ENCODE data around the gene VMAC.

The VMAC gene

DNA sequence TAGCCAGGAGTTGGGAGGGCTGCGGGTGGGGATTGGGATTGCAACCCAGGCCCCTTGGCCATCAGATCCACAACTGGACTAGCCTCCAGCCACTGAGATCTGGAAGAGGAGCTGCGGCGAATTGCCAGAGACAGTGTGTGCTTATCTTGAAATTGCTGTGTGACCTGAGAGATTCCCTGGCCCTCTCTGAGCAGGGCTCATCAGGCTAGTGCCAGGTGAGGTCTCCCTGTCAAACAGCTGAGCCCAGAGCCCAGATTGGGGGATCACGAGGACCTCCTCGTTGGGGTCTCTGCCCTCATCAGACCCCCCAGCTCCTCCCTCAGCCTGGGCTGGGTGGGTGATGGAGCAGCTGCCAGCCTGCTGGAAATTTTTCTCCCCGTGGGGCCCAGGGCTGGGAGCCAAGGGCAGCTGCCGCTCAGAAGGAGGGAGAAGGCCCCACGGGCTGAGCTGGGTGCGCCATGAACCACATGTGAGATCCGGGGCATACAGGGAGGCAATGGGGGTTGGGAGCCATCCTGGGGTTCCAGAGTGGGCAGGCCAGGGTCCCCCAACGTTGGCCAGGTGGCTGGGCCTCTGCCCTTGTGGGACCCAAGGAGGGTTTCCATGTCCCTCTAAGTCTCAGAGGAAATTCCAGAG is 41.5 kb upstream of the VMAC start:
- H3K36me3 ChIP-seq (ENCODE audit: low read length) = no peaks in the 10 kb centered on the region
- H3K27ac ChIP-seq (ENCODE audit: low read depth, low read length) = no peak overlapping the region
- TF ChIP-seq, protein P1, sequence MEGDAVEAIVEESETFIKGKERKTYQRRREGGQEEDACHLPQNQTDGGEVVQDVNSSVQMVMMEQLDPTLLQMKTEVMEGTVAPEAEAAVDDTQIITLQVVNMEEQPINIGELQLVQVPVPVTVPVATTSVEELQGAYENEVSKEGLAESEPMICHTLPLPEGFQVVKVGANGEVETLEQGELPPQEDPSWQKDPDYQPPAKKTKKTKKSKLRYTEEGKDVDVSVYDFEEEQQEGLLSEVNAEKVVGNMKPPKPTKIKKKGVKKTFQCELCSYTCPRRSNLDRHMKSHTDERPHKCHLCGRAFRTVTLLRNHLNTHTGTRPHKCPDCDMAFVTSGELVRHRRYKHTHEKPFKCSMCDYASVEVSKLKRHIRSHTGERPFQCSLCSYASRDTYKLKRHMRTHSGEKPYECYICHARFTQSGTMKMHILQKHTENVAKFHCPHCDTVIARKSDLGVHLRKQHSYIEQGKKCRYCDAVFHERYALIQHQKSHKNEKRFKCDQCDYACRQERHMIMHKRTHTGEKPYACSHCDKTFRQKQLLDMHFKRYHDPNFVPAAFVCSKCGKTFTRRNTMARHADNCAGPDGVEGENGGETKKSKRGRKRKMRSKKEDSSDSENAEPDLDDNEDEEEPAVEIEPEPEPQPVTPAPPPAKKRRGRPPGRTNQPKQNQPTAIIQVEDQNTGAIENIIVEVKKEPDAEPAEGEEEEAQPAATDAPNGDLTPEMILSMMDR (IDR thresholded peaks at IDR 0.05; ENCODE audit: insufficient read depth, low read length, poor library complexity, severe bottlenecking) = no peak
- TF ChIP-seq EZH2phosphoT487 (conservative IDR thresholded peaks at IDR 0.05; ENCODE audit: low read length) = no peak
- H3K9me3 ChIP-seq (ENCODE audit: insufficient read depth, low read length) = no peaks in the 10 kb centered on the region
- H3F3A ChIP-seq (ENCODE audit: insufficient read depth) = no peaks in the 10 kb centered on the region
- H3K4me2 ChIP-seq (ENCODE audit: low read depth, low read length, poor library complexity, severe bottlenecking) = no peak overlapping the region
- H3K9ac ChIP-seq (ENCODE audit: low read length) = no peak overlapping the region
- H3K9me2 ChIP-seq (replicated peaks; ENCODE audit: insufficient read depth, low read length) = no peaks in the 10 kb centered on the region
- no peak overlapping the region for H3K4me3 ChIP-seq (ENCODE audit: insufficient read depth, low read length, poor library complexity, severe bottlenecking)
- H3K79me2 ChIP-seq (ENCODE audit: insufficient read depth, low read length) = no peaks in the 10 kb centered on the region
- no peaks in the 10 kb centered on the region for H3K27me3 ChIP-seq (ENCODE audit: low read length)
- no peak overlapping the region for H2AFZ ChIP-seq (ENCODE audit: low read depth, low read length, severe bottlenecking)
- H4K20me1 ChIP-seq (ENCODE audit: low read depth, low read length) = no peaks in the 10 kb centered on the region

DNA sequence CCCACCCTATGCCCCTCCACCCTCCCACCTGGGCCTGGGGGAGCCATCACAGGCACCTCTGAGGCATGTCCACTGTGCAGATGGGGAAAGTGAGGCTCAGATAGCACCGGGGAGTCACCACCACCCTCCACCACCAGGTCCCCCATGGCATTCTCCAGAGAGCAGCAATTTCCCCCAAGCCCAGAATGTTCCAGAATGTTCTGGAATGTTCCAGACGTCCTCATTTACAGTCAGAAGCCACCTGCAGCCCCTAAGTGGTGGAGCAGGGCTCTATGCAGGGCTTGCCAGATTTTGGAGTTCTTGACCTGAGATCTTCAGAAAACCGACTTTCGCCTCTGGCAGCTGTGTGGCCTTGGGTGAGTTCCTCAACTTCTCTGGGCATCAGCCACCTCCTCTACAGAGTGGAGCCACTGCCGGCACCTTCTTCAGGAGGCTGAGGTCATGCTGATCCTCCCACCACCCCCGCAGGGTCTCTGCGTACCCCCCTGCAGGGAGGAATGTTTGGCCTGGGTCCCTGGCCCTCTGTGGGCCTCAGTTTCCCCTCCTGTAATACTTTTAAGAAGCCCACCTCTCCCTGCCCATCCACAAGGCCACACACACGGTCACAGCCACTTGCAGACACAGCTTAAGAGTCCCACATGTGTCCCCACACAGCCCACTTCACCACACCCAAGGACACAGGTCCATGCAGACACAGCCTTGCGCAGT is 40.5 kb upstream of the VMAC start:
- no peak overlapping the region for H2AFZ ChIP-seq (ENCODE audit: low read depth, low read length, severe bottlenecking)
- H4K20me1 ChIP-seq (ENCODE audit: low read depth, low read length) = no peaks in the 10 kb centered on the region
- H3K9me2 ChIP-seq (replicated peaks; ENCODE audit: insufficient read depth, low read length) = no peaks in the 10 kb centered on the region
- TF ChIP-seq, protein P1 (IDR thresholded peaks at IDR 0.05; ENCODE audit: insufficient read depth, low read length, poor library complexity, severe bottlenecking) = no peak
- TF ChIP-seq EZH2phosphoT487 (conservative IDR thresholded peaks at IDR 0.05; ENCODE audit: low read length) = no peak
- H3F3A ChIP-seq (ENCODE audit: insufficient read depth) = no peaks in the 10 kb centered on the region
- no peaks in the 10 kb centered on the region for H3K36me3 ChIP-seq (ENCODE audit: low read length)
- no peak overlapping the region for H3K4me3 ChIP-seq (ENCODE audit: insufficient read depth, low read length, poor library complexity, severe bottlenecking)
- H3K27ac ChIP-seq (ENCODE audit: low read depth, low read length) = no peak overlapping the region
- no peak overlapping the region for H3K9ac ChIP-seq (ENCODE audit: low read length)
- H3K79me2 ChIP-seq (ENCODE audit: insufficient read depth, low read length) = no peaks in the 10 kb centered on the region
- no peaks in the 10 kb centered on the region for H3K9me3 ChIP-seq (ENCODE audit: insufficient read depth, low read length)
- H3K4me2 ChIP-seq (ENCODE audit: low read depth, low read length, poor library complexity, severe bottlenecking) = no peak overlapping the region
- no peaks in the 10 kb centered on the region for H3K27me3 ChIP-seq (ENCODE audit: low read length)

DNA sequence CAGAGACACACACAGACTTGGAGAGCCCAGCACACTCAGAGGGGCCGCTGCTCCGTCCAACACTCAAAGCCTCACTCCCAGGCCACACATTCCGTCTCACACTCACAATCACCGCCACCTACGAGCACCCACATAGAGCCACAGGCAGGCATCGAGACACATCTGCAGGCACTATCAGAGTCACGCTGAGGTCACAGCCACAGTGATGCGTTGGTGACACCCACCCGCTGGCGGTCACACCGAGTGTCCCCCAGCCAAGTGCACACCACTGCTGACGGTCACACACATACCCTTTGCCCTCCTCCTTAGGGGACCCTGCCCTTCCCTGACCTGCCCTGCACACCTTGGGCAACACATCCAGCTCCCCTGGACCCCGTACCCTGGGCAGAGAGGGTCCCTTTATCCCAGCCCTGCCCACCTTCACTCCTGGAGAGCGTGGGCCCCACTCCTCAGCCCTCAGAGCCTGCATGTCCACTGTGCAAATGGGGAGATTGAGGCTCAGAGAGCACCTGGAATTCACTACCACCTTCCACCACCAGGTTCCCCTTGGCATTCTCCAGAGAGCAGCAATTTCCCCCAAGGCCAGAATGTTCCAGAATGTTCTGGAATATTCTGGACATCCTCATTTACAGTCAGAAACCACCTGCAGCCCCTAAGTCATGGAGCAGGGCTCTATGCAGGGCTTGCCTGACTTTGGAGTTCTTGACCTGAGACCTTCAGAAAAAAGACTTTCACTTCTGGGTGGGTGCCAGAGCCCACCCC is 39.8 kb upstream of the VMAC start:
- Histone ChIP-seq H2AFZ (ENCODE audit: low read depth, low read length, severe bottlenecking) (no peak overlapping the region), H3K9ac (ENCODE audit: low read length) (no peak overlapping the region), H3K27me3 (ENCODE audit: low read length) (no peaks in the 10 kb centered on the region), H4K20me1 (ENCODE audit: low read depth, low read length) (no peaks in the 10 kb centered on the region), H3K9me3 (ENCODE audit: insufficient read depth, low read length) (no peaks in the 10 kb centered on the region), H3K27ac (ENCODE audit: low read depth, low read length) (no peak overlapping the region), H3K36me3 (ENCODE audit: low read length) (no peaks in the 10 kb centered on the region), H3K4me3 (ENCODE audit: insufficient read depth, low read length, poor library complexity, severe bottlenecking) (no peak overlapping the region), H3F3A (ENCODE audit: insufficient read depth) (no peaks in the 10 kb centered on the region), H3K9me2 (replicated peaks; ENCODE audit: insufficient read depth, low read length) (no peaks in the 10 kb centered on the region), H3K4me2 (ENCODE audit: low read depth, low read length, poor library complexity, severe bottlenecking) (no peak overlapping the region), H3K79me2 (ENCODE audit: insufficient read depth, low read length) (no peaks in the 10 kb centered on the region)
- no peak for TF ChIP-seq EZH2phosphoT487 (conservative IDR thresholded peaks at IDR 0.05; ENCODE audit: low read length)
- TF ChIP-seq, protein P1 (IDR thresholded peaks at IDR 0.05; ENCODE audit: insufficient read depth, low read length, poor library complexity, severe bottlenecking) = no peak
